ENCODE results near the gene ANKMY1.

DNA sequence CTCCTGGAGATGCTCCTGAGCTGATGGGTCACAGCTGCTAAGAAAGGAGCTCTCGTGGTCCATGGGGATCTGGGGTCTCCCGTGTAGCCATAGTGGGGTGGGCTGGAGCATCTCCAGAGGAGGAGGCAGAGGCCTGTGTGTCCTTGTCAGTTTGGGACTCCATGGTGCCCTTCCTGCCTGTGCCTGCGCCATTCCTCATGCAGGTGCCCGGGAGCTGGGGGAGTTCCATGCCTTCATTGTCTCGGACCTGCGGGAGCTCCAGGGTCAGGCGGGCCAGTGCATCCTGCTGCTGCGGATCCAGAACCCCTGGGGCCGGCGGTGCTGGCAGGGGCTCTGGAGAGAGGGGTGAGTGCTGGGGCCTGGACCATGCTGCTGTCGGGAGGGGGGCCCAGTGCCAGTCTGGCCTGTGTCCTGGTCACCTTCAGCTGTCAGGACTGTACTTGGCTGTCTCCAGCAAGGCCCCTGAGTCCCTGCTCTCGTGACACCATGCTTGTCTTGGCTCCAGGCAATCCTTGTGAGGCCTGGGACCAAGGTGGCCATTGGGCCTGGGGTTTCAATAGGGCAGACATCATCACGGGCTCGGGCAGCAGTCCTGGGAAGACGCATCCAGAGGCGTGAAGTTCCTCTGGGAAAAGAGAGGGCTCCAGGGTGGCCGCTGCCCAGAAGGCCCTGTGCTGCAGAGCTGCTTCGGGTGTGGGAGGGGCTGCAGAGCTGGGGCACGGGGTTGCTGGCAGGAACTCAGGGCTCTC is 36.1 kb upstream of the ANKMY1 start:
- TF ChIP-seq, protein P1, sequence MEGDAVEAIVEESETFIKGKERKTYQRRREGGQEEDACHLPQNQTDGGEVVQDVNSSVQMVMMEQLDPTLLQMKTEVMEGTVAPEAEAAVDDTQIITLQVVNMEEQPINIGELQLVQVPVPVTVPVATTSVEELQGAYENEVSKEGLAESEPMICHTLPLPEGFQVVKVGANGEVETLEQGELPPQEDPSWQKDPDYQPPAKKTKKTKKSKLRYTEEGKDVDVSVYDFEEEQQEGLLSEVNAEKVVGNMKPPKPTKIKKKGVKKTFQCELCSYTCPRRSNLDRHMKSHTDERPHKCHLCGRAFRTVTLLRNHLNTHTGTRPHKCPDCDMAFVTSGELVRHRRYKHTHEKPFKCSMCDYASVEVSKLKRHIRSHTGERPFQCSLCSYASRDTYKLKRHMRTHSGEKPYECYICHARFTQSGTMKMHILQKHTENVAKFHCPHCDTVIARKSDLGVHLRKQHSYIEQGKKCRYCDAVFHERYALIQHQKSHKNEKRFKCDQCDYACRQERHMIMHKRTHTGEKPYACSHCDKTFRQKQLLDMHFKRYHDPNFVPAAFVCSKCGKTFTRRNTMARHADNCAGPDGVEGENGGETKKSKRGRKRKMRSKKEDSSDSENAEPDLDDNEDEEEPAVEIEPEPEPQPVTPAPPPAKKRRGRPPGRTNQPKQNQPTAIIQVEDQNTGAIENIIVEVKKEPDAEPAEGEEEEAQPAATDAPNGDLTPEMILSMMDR (IDR thresholded peaks at IDR 0.05): no peak
- TF ChIP-seq POLR2A (IDR thresholded peaks at IDR 0.05): no peak

Measured in stomach (tissue), 4 donors.